Liver (tissue), 9 donors: ENCODE data around the gene HOXC10. TPM values are rescaled to one million over a fixed set of nuclear protein-coding genes. Genes with fewer than 3 reads are reported as not detected.

ENCODE experiments used
- DNase-seq: peaks from one replicate; pipeline ENCODE4 v3.0.0-alpha.2; 2017; ENCODE audit warnings: low spot score
- H3K27ac ChIP-seq, 2 donors: one replicate each; pipeline ENCODE4 v1.7.0; 2013; ENCODE audit warnings: inconsistent platforms in 2 of 2, low read length in 2 of 2, control low read depth in 1 of 2, low read depth in 1 of 2, mild to moderate bottlenecking in 1 of 2
- H3K27me3 ChIP-seq, 4 donors: one replicate each; pipeline versions ENCODE4 v1.6.1 to v1.7.0; 2013; ENCODE audit warnings: low read length in 3 of 4, inconsistent platforms in 1 of 4, mild to moderate bottlenecking in 1 of 4, moderate library complexity in 1 of 4; ENCODE audit not compliant: control insufficient read depth in 4 of 4, insufficient read depth in 4 of 4
- H3K36me3 ChIP-seq, 4 donors: one replicate each; pipeline versions ENCODE4 v1.6.1 to v1.7.0; 2013; ENCODE audit warnings: low read length in 3 of 4, mild to moderate bottlenecking in 3 of 4, low read depth in 1 of 4, moderate library complexity in 1 of 4; ENCODE audit not compliant: control insufficient read depth in 4 of 4, insufficient read depth in 3 of 4
- H3K4me1 ChIP-seq, 4 donors: one replicate each; pipeline versions ENCODE4 v1.6.1 to v1.7.0; 2013; ENCODE audit warnings: low read length in 3 of 4, mild to moderate bottlenecking in 3 of 4, moderate library complexity in 1 of 4; ENCODE audit not compliant: control insufficient read depth in 4 of 4, insufficient read depth in 4 of 4
- H3K4me3 ChIP-seq, 3 donors: one replicate each; pipeline versions ENCODE4 v1.6.1 to v1.7.0; 2013; ENCODE audit warnings: low read length in 3 of 3, control low read depth in 1 of 3, low read depth in 1 of 3, mild to moderate bottlenecking in 1 of 3
- H3K9ac ChIP-seq, 2 donors: one replicate each; pipeline ENCODE4 v1.7.0; 2013; ENCODE audit warnings: low read length in 2 of 2, mild to moderate bottlenecking in 2 of 2, moderate library complexity in 2 of 2, control low read depth in 1 of 2, low read depth in 1 of 2
- H3K9me3 ChIP-seq, 4 donors: one replicate each; pipeline versions ENCODE4 v1.6.1 to v1.7.0; 2013; ENCODE audit warnings: low read length in 3 of 4; ENCODE audit not compliant: control insufficient read depth in 4 of 4
- ATF3 ChIP-seq: IDR thresholded peaks from 2 replicates; pipeline ENCODE4 v1.6.1; 2016; ENCODE audit warnings: antibody characterized with exemption
- CTCF ChIP-seq: fragments of 150-350 bp; IDR thresholded peaks from 2 replicates; pipeline ENCODE4 v1.5.1; 2017; ENCODE audit warnings: improper control_type of control experiment, low read depth, low read length; ENCODE audit not compliant: missing input control
- EGR1 ChIP-seq, 2 donors: IDR thresholded peaks; 2 replicates each; pipeline ENCODE4 v1.6.1; 2016 to 2018; ENCODE audit warnings: antibody characterized with exemption in 2 of 2, low read depth in 2 of 2
- FOXA1 ChIP-seq: IDR thresholded peaks from 2 replicates; pipeline ENCODE4 v1.6.1; 2016; ENCODE audit warnings: antibody characterized with exemption
- FOXA2 ChIP-seq: IDR thresholded peaks from 2 replicates; pipeline ENCODE4 v1.6.1; 2016; ENCODE audit warnings: antibody characterized with exemption
- GABPA ChIP-seq, 2 donors: IDR thresholded peaks in 1 of 2; conservative IDR thresholded peaks in 1 of 2; 2 replicates each; pipeline ENCODE4 v1.6.1; 2016; ENCODE audit warnings: antibody characterized with exemption in 2 of 2, mild to moderate bottlenecking in 1 of 2, moderate library complexity in 1 of 2
- HNF4A ChIP-seq, 2 donors: conservative IDR thresholded peaks; 2 replicates each; pipeline ENCODE4 v1.6.1; 2016; ENCODE audit warnings: antibody characterized with exemption in 2 of 2, mild to moderate bottlenecking in 2 of 2
- HNF4G ChIP-seq: IDR thresholded peaks from 2 replicates; pipeline ENCODE4 v1.6.1; 2016; ENCODE audit warnings: antibody characterized with exemption
- JUND ChIP-seq, 2 donors: IDR thresholded peaks; 2 replicates each; pipeline ENCODE4 v1.6.1; 2016; ENCODE audit warnings: antibody characterized with exemption in 2 of 2
- MAX ChIP-seq: IDR thresholded peaks from 2 replicates; pipeline ENCODE4 v1.6.1; 2016; ENCODE audit warnings: antibody characterized with exemption
- NR2F2 ChIP-seq: IDR thresholded peaks from 2 replicates; pipeline ENCODE4 v1.6.1; 2016; ENCODE audit warnings: antibody characterized with exemption
- RAD21 ChIP-seq, 2 donors: IDR thresholded peaks; 2 replicates each; pipeline ENCODE4 v1.6.1; 2016; ENCODE audit warnings: antibody characterized with exemption in 2 of 2, mild to moderate bottlenecking in 2 of 2
- REST ChIP-seq: IDR thresholded peaks from 2 replicates; pipeline ENCODE4 v1.6.1; 2016; ENCODE audit warnings: antibody characterized with exemption, mild to moderate bottlenecking
- RXRA ChIP-seq, 2 donors: IDR thresholded peaks; 2 replicates each; pipeline ENCODE4 v1.6.1; 2017 to 2018; ENCODE audit warnings: antibody characterized with exemption in 2 of 2, mild to moderate bottlenecking in 1 of 2
- SP1 ChIP-seq: IDR thresholded peaks from 2 replicates; pipeline ENCODE4 v1.6.1; 2018; ENCODE audit warnings: antibody characterized with exemption, mild to moderate bottlenecking
- TAF1 ChIP-seq: conservative IDR thresholded peaks from 2 replicates; pipeline ENCODE4 v1.6.1; 2016; ENCODE audit warnings: antibody characterized with exemption, mild to moderate bottlenecking
- YY1 ChIP-seq: IDR thresholded peaks from 2 replicates; pipeline ENCODE4 v1.6.1; 2016; ENCODE audit warnings: antibody characterized with exemption, mild to moderate bottlenecking
- ZBTB33 ChIP-seq: IDR thresholded peaks from 2 replicates; pipeline ENCODE4 v1.6.1; 2016; ENCODE audit warnings: antibody characterized with exemption
- WGBS: extraction: QIAGEN DNeasy Blood & Tissue Kit; methylation state at CpG from one replicate; pipeline ENCODE4 v1.1.7; 2013; 5-methylcytosine and 5-hydroxymethylcytosine counted together
- polyA plus RNA-seq, 2 donors: library from polyadenylated mRNA; stranded (reverse) in 1 of 2; unstranded in 1 of 2; fragments of 200-250 nt in 1 of 2; fragments of >200 nt in 1 of 2; fragmentation: Nextera tagmentation in 1 of 2; extraction: Ambion mirVana in 1 of 2; gene quantifications; one replicate each; pipeline versions ENCODE4 v1.2.1 to v1.2.3, GENCODE V29; 2013 to 2015
- total RNA-seq, 2 donors: library from RNA; depleted of rRNA; stranded (reverse); fragments of >200 nt; gene quantifications; one replicate each; pipeline ENCODE4 v1.2.3, GENCODE V29; 2014
- donor health status: healthy.
- donor health status: healthy.
- donor health status: healthy.
- donor health status: healthy.
- donor health status: healthy.

The HOXC10 gene
- total and polyA plus RNA-seq, 4 donors: not detected

GRCh38 chr12:53983568-53983949 lies 1.4 kb upstream of the HOXC10 start:
- Histone ChIP-seq H3K36me3 (no peaks in the 10 kb centered on the region), H3K4me1 (peaks cover 3 to 13% (median 8%) of the 10 kb centered on the region in 4 donors), H3K9ac (no peak overlapping the region), H3K27ac (no peak overlapping the region), H3K27me3 (peaks cover 14 to 33% (median 28%) of the 10 kb centered on the region in 4 donors), H3K9me3 (peaks cover 0 to 7% (median 2%) of the 10 kb centered on the region in 4 donors), H3K4me3 (no peak overlapping the region)
- WGBS: 9% methylated on average over 17 of the region's 17 CpGs
- DNase-seq: no peak
- no peak for TF ChIP-seq MAX
- TF ChIP-seq HNF4A (conservative IDR thresholded peaks at IDR 0.05): no peak
- TF ChIP-seq FOXA2: no peak
- no peak for TF ChIP-seq JUND (IDR thresholded peaks at IDR 0.05)
- no peak for TF ChIP-seq RAD21 (IDR thresholded peaks at IDR 0.05)
- TF ChIP-seq GABPA (IDR thresholded peaks at IDR 0.05 in 1 of 2, conservative IDR thresholded peaks at IDR 0.05 in 1 of 2): no peak
- no peak for TF ChIP-seq NR2F2
- TF ChIP-seq TAF1: no peak
- TF ChIP-seq SP1: no peak
- no peak for TF ChIP-seq YY1
- no peak for TF ChIP-seq REST
- no peak for TF ChIP-seq FOXA1

GRCh38 chr12:53983950-53984572 lies 885 bp upstream of the HOXC10 start:
- DNase-seq: no peak
- Histone ChIP-seq H3K27ac (no peak overlapping the region), H3K4me1 (peaks cover 3 to 13% (median 9%) of the 10 kb centered on the region in 4 donors), H3K9ac (no peak overlapping the region), H3K36me3 (no peaks in the 10 kb centered on the region), H3K4me3 (no peak overlapping the region), H3K9me3 (peaks cover 0 to 7% (median 2%) of the 10 kb centered on the region in 4 donors), H3K27me3 (peaks cover 14 to 31% (median 27%) of the 10 kb centered on the region in 4 donors)
- 8% methylated on average over 30 of the region's 30 CpGs for WGBS
- TF ChIP-seq HNF4G (no peak), RAD21 (IDR thresholded peaks at IDR 0.05) (no peak), ZBTB33 (no peak), FOXA2 (no peak), EGR1 (IDR thresholded peaks at IDR 0.05; ENCODE audit: low read depth in 2 of 2) (no peak), NR2F2 (no peak), RXRA (IDR thresholded peaks at IDR 0.05) (no peak), JUND (IDR thresholded peaks at IDR 0.05) (no peak), FOXA1 (no peak), SP1 (no peak), HNF4A (conservative IDR thresholded peaks at IDR 0.05) (no peak), TAF1 (no peak), CTCF (no peak), GABPA (IDR thresholded peaks at IDR 0.05 in 1 of 2, conservative IDR thresholded peaks at IDR 0.05 in 1 of 2) (no peak), MAX (no peak), YY1 (no peak), ATF3 (no peak), REST (no peak)
